ENCODE data around the gene TMC3.

DNA sequence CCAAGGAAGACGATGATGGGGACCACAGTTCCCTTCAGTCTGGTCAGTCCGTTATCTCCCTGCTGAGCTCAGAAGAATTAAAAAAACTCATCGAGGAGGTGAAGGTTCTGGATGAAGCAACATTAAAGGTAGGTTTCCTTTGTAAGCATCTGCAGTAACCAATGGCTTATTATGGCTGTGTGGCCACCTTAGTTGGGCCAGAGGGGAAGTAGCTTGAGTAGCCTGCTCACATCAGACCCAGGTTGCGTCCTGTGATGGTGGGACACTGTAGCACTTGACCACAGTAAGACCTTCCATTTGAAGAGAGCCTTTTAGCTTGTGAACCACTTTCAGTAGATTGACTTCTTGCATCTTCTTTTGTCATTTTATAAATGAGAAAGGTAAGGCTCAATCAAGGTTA is 72.6 kb downstream of the TMC3 start:
- TF ChIP-seq BHLHE40 (IDR thresholded peaks at IDR 0.05; ENCODE audit: low read depth, low read length) (no peak), RAD21 (conservative IDR thresholded peaks at IDR 0.05 in 1 of 2, IDR thresholded peaks at IDR 0.05 in 1 of 2) (no peak), POLR2A (IDR thresholded peaks at IDR 0.05; ENCODE audit: low read length) (no peak), SREBF2 (IDR thresholded peaks at IDR 0.05) (no peak), CBX8 (IDR thresholded peaks at IDR 0.05) (no peak), CHD2 (IDR thresholded peaks at IDR 0.05; ENCODE audit: low read length, partially characterized antibody) (no peak), JUN (IDR thresholded peaks at IDR 0.05) (no peak)
- TF ChIP-seq, protein P1, sequence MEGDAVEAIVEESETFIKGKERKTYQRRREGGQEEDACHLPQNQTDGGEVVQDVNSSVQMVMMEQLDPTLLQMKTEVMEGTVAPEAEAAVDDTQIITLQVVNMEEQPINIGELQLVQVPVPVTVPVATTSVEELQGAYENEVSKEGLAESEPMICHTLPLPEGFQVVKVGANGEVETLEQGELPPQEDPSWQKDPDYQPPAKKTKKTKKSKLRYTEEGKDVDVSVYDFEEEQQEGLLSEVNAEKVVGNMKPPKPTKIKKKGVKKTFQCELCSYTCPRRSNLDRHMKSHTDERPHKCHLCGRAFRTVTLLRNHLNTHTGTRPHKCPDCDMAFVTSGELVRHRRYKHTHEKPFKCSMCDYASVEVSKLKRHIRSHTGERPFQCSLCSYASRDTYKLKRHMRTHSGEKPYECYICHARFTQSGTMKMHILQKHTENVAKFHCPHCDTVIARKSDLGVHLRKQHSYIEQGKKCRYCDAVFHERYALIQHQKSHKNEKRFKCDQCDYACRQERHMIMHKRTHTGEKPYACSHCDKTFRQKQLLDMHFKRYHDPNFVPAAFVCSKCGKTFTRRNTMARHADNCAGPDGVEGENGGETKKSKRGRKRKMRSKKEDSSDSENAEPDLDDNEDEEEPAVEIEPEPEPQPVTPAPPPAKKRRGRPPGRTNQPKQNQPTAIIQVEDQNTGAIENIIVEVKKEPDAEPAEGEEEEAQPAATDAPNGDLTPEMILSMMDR (IDR thresholded peaks at IDR 0.05), result no peak
- TF ChIP-seq, protein P2, sequence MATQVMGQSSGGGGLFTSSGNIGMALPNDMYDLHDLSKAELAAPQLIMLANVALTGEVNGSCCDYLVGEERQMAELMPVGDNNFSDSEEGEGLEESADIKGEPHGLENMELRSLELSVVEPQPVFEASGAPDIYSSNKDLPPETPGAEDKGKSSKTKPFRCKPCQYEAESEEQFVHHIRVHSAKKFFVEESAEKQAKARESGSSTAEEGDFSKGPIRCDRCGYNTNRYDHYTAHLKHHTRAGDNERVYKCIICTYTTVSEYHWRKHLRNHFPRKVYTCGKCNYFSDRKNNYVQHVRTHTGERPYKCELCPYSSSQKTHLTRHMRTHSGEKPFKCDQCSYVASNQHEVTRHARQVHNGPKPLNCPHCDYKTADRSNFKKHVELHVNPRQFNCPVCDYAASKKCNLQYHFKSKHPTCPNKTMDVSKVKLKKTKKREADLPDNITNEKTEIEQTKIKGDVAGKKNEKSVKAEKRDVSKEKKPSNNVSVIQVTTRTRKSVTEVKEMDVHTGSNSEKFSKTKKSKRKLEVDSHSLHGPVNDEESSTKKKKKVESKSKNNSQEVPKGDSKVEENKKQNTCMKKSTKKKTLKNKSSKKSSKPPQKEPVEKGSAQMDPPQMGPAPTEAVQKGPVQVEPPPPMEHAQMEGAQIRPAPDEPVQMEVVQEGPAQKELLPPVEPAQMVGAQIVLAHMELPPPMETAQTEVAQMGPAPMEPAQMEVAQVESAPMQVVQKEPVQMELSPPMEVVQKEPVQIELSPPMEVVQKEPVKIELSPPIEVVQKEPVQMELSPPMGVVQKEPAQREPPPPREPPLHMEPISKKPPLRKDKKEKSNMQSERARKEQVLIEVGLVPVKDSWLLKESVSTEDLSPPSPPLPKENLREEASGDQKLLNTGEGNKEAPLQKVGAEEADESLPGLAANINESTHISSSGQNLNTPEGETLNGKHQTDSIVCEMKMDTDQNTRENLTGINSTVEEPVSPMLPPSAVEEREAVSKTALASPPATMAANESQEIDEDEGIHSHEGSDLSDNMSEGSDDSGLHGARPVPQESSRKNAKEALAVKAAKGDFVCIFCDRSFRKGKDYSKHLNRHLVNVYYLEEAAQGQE (IDR thresholded peaks at IDR 0.05), result no peak
- TF ChIP-seq, protein P3, sequence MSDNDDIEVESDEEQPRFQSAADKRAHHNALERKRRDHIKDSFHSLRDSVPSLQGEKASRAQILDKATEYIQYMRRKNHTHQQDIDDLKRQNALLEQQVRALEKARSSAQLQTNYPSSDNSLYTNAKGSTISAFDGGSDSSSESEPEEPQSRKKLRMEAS (IDR thresholded peaks at IDR 0.05), result no peak
